K562 (cell line): Measurements from ENCODE around the gene MICOS13. TPM values are rescaled to one million over a fixed set of nuclear protein-coding genes. Genes with fewer than 3 reads are reported as not detected.
A peak's percentile ranks its signal among the peaks of the same experiment; 100 is the strongest.

Experiments
- BACH1 ChIP-seq: fragments of 200-800 bp; sonication (Bioruptor generic); IDR thresholded peaks from 2 replicates; pipeline ENCODE4 v1.6.1; 2016; ENCODE audit warnings: missing genetic modification characterization, missing compliant biosample characterization
- CHCHD3 ChIP-seq: fragments of 250-450 bp; sonication (Bioruptor Pico); IDR thresholded peaks from 2 replicates; pipeline ENCODE4 v2.1.2; 2022; ENCODE audit warnings: mild to moderate bottlenecking
- CHD4 ChIP-seq: fragments of 200-600 bp; sonication (generic); IDR thresholded peaks from 3 replicates; pipeline ENCODE4 v1.6.1; 2012; ENCODE audit warnings: low read depth, mild to moderate bottlenecking, mixed read lengths, low read length, inconsistent platforms; ENCODE audit not compliant: insufficient read depth, insufficient replicate concordance, poor library complexity, severe bottlenecking
- ETV5 ChIP-seq: sonication (generic); formaldehyde crosslinking; IDR thresholded peaks from 2 replicates; pipeline ENCODE4 v1.4.0; 2020; ENCODE audit warnings: low read depth, mild to moderate bottlenecking, missing genetic modification reagents
- KDM5B ChIP-seq: fragments of 200-600 bp; sonication (generic); IDR thresholded peaks from 2 replicates; pipeline ENCODE4 v1.6.1; 2012; ENCODE audit warnings: low read depth, mild to moderate bottlenecking, moderate library complexity, low read length, control low read depth, inconsistent platforms; ENCODE audit not compliant: insufficient replicate concordance
- MCM3 ChIP-seq: fragments of 450-650 bp; IDR thresholded peaks from 2 replicates; pipeline ENCODE4 v1.6.1; 2016
- MCM5 ChIP-seq: fragments of 450-650 bp; IDR thresholded peaks from 2 replicates; pipeline ENCODE4 v1.6.1; 2016; ENCODE audit warnings: low read depth
- POLR2G ChIP-seq: fragments of 200-400 bp; formaldehyde crosslinking; IDR thresholded peaks from 2 replicates; pipeline ENCODE4 v1.6.1; 2017; ENCODE audit warnings: low read depth, mild to moderate bottlenecking, antibody characterized with exemption, low read length, moderate library complexity
- PRMT5 ChIP-seq: sonication (generic); formaldehyde crosslinking; IDR thresholded peaks from 2 replicates; pipeline ENCODE4 v1.5.0; 2020; ENCODE audit warnings: missing genetic modification reagents
- PTRF ChIP-seq: fragments of 450-650 bp; IDR thresholded peaks from 2 replicates; pipeline ENCODE4 v1.6.1; 2016; ENCODE audit warnings: mild to moderate bottlenecking, missing genetic modification characterization, missing compliant biosample characterization
- PURB ChIP-seq: sonication (generic); formaldehyde crosslinking; IDR thresholded peaks from 2 replicates; pipeline ENCODE4 v1.9.0; 2021; ENCODE audit warnings: low read depth, mild to moderate bottlenecking, missing genetic modification reagents
- RAD51 ChIP-seq: fragments of 450-650 bp; IDR thresholded peaks from 2 replicates; pipeline ENCODE4 v1.7.1; 2016; ENCODE audit warnings: low read depth, mild to moderate bottlenecking, borderline replicate concordance
- SMARCE1 ChIP-seq: fragments of 450-650 bp; IDR thresholded peaks from 2 replicates; pipeline ENCODE4 v1.7.1; 2016; ENCODE audit warnings: mild to moderate bottlenecking
- TAF9B ChIP-seq: fragments of 450-650 bp; IDR thresholded peaks from 2 replicates; pipeline ENCODE4 v1.6.1; 2018; ENCODE audit warnings: mild to moderate bottlenecking; ENCODE audit not compliant: partially characterized antibody
- ZNF134 ChIP-seq: fragments of 250-450 bp; sonication (Bioruptor Pico); conservative IDR thresholded peaks from 2 replicates; pipeline ENCODE4 v1.4.0; 2020
- ZNF311 ChIP-seq: fragments of 250-450 bp; sonication (Bioruptor Pico); IDR thresholded peaks from 2 replicates; pipeline ENCODE4 v1.4.0; 2020; ENCODE audit warnings: mild to moderate bottlenecking, moderate library complexity
- polyA plus RNA-seq, 8 experiments: library from polyadenylated mRNA; depleted of rRNA in 4 of 8; stranded (reverse) in 5 of 8; unstranded in 3 of 8; fragments of >200 nt; fragmentation: Nextera tagmentation in 2 of 8; fragmentation: Illumina TruSeq in 1 of 8; extraction: Ambion mirVana in 2 of 8; extraction: Trizol in 1 of 8; gene quantifications; 2 replicates each; pipeline versions ENCODE4 v1.2.1 to v1.2.3, GENCODE V29; 2011 to 2014; ENCODE audit warnings: inconsistent platforms in 1 of 8, missing spikeins in 1 of 8
- total RNA-seq, 7 experiments: library from RNA; depleted of rRNA in 6 of 7; stranded (reverse); fragments of >200 nt in 6 of 7; fragmentation: Illumina TruSeq in 2 of 7; extraction: Trizol in 2 of 7; gene quantifications; 2 replicates each; pipeline versions ENCODE4 v1.2.1 to v1.2.3, GENCODE V29; 2011 to 2021; ENCODE audit warnings: low replicate concordance in 1 of 7
- TF ChIP-seq, protein P1 (sequence below), 3 experiments: fragments of 200-800 bp in 1 of 3; fragments of 250-450 bp in 1 of 3; fragments of 450-650 bp in 1 of 3; sonication (Bioruptor Pico) in 1 of 3; sonication (Bioruptor generic) in 1 of 3; formaldehyde crosslinking in 1 of 3; IDR thresholded peaks; 2 replicates each; pipeline versions ENCODE4 v1.6.1 to v1.8.0; 2016 to 2022; ENCODE audit warnings: mild to moderate bottlenecking in 2 of 3, missing genetic modification characterization in 2 of 3, missing compliant biosample characterization in 1 of 3, moderate library complexity in 1 of 3
- TF ChIP-seq, protein P2 (sequence below): fragments of 450-650 bp; formaldehyde crosslinking; IDR thresholded peaks from 2 replicates; pipeline ENCODE4 v1.4.0; 2022; ENCODE audit warnings: missing genetic modification characterization
- TF ChIP-seq, protein P3 (sequence below): fragments of 150-350 bp; conservative IDR thresholded peaks from 2 replicates; pipeline ENCODE4 v1.6.1; 2014; ENCODE audit warnings: low read length

The MICOS13 gene
- total and polyA plus RNA-seq, 9 of the 15 experiments (the other 6 are each of a cell fraction or from before 2014, with no cell fraction given): 15.5 to 220 (median 49.4) TPM

DNA sequence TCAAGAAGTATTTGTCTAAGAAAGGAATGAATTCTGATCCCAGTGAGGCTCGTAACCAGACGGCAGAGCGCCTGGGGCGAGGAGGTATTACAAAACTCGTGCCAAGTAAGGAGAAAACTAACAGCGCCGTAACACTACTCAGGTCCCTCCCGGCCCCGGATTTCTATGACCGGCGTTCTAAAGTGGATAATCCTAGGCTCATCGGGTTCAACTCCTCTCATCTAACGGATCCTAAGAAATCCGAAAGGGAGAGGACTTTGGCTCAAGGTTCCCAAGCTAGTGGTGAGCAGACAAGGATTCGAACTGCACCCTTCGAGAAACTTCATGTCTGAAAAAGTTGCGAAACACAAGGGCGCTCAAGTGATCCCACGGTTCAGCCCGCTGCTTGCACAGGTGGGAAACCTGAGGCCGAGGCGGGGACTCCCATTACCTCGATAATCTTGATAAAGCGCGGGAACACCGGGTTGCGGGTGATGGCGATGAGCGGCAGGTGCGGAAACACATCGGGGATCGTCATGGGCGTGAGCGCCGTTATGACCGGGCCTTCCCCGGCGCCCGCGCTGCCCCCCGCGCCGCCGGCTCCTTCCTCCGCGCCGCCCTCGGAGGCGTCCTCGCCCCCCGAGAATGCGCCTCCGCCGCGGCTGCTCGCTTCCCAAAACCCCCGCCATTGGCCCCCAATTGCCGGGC lies 39.1 kb upstream of the MICOS13 start (continued):
- TF ChIP-seq CHCHD3 (no peak), KDM5B (no peak), PRMT5 (no peak), RAD51 (no peak), POLR2G (no peak), SMARCE1 (no peak), PURB (no peak), TAF9B (no peak), PTRF (no peak), BACH1 (tag) (no peak), ZNF134 (CRISPR knock-in tag) (no peak), CHD4 (no peak), ZNF311 (no peak), MCM5 (no peak), MCM3 (no peak), ETV5 (CRISPR knock-in tag) (0 out of 2 replicates have a peak, but pooled peaks have one; percentile 6)
- TF ChIP-seq, protein P1, sequence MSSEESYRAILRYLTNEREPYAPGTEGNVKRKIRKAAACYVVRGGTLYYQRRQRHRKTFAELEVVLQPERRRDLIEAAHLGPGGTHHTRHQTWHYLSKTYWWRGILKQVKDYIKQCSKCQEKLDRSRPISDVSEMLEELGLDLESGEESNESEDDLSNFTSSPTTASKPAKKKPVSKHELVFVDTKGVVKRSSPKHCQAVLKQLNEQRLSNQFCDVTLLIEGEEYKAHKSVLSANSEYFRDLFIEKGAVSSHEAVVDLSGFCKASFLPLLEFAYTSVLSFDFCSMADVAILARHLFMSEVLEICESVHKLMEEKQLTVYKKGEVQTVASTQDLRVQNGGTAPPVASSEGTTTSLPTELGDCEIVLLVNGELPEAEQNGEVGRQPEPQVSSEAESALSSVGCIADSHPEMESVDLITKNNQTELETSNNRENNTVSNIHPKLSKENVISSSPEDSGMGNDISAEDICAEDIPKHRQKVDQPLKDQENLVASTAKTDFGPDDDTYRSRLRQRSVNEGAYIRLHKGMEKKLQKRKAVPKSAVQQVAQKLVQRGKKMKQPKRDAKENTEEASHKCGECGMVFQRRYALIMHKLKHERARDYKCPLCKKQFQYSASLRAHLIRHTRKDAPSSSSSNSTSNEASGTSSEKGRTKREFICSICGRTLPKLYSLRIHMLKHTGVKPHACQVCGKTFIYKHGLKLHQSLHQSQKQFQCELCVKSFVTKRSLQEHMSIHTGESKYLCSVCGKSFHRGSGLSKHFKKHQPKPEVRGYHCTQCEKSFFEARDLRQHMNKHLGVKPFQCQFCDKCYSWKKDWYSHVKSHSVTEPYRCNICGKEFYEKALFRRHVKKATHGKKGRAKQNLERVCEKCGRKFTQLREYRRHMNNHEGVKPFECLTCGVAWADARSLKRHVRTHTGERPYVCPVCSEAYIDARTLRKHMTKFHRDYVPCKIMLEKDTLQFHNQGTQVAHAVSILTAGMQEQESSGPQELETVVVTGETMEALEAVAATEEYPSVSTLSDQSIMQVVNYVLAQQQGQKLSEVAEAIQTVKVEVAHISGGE (CRISPR knock-in tag; IDR thresholded peaks at IDR 0.05): no peak
- TF ChIP-seq, protein P2, sequence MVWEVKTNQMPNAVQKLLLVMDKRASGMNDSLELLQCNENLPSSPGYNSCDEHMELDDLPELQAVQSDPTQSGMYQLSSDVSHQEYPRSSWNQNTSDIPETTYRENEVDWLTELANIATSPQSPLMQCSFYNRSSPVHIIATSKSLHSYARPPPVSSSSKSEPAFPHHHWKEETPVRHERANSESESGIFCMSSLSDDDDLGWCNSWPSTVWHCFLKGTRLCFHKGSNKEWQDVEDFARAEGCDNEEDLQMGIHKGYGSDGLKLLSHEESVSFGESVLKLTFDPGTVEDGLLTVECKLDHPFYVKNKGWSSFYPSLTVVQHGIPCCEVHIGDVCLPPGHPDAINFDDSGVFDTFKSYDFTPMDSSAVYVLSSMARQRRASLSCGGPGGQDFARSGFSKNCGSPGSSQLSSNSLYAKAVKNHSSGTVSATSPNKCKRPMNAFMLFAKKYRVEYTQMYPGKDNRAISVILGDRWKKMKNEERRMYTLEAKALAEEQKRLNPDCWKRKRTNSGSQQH (CRISPR knock-in tag): no peak
- TF ChIP-seq, protein P3, sequence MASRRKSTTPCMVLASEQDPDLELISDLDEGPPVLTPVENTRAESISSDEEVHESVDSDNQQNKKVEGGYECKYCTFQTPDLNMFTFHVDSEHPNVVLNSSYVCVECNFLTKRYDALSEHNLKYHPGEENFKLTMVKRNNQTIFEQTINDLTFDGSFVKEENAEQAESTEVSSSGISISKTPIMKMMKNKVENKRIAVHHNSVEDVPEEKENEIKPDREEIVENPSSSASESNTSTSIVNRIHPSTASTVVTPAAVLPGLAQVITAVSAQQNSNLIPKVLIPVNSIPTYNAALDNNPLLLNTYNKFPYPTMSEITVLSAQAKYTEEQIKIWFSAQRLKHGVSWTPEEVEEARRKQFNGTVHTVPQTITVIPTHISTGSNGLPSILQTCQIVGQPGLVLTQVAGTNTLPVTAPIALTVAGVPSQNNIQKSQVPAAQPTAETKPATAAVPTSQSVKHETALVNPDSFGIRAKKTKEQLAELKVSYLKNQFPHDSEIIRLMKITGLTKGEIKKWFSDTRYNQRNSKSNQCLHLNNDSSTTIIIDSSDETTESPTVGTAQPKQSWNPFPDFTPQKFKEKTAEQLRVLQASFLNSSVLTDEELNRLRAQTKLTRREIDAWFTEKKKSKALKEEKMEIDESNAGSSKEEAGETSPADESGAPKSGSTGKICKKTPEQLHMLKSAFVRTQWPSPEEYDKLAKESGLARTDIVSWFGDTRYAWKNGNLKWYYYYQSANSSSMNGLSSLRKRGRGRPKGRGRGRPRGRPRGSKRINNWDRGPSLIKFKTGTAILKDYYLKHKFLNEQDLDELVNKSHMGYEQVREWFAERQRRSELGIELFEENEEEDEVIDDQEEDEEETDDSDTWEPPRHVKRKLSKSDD: no peak
